H1 (cell line): ENCODE results near the gene CRX. TPM values are rescaled to one million over a fixed set of nuclear protein-coding genes. Genes with fewer than 3 reads are reported as not detected.
A peak's percentile ranks its signal among the peaks of the same experiment; 100 is the strongest.

Experiments used
- CTCF ChIA-PET: fragments of 300-600 bp; sonication (Branson Sonifier 250); formaldehyde crosslinking; loops from one replicate; lab custom pipeline; 2021; ENCODE audit not compliant: partially characterized antibody; lab: Charles Lee
- POLR2A ChIA-PET: fragments of 300-600 bp; sonication (Branson Sonifier 250); formaldehyde crosslinking; loops from one replicate; lab custom pipeline; 2021; ENCODE audit warnings: inconsistent platforms; ENCODE audit not compliant: partially characterized antibody; lab: Charles Lee
- DNase-seq, 2 experiments: peaks; one replicate each; pipeline versions ENCODE4 v3.0.0 to v3.0.0-alpha.2; 2010 to 2022; ENCODE audit warnings: low spot score in 2 of 2, low read depth in 1 of 2, mixed read lengths in 1 of 2
- FAIRE-seq: peaks from 2 replicates; lab custom pipeline; 2011; peaks lifted over from hg19 to GRCh38; lab: Jason Lieb, UNC
- H2AFZ ChIP-seq: 2 replicates; pipeline ENCODE4 v1.8.1; 2012; ENCODE audit warnings: low read length, inconsistent platforms
- H2AK5ac ChIP-seq: 2 replicates; pipeline ENCODE4 v1.6.1; 2013; ENCODE audit warnings: low read depth, low read length
- H2BK120ac ChIP-seq: replicated peaks from 2 replicates; pipeline ENCODE3; 2013; ENCODE audit warnings: low read depth, low read length, inconsistent platforms
- H2BK12ac ChIP-seq: 2 replicates; pipeline ENCODE4 v1.6.1; 2013; ENCODE audit warnings: low read depth, low read length
- H2BK15ac ChIP-seq: 2 replicates; pipeline ENCODE4 v1.6.1; 2013; ENCODE audit warnings: low read length
- H2BK20ac ChIP-seq: 2 replicates; pipeline ENCODE4 v1.6.1; 2013; ENCODE audit warnings: low read length
- H2BK5ac ChIP-seq: 2 replicates; pipeline ENCODE4 v1.6.1; 2013; ENCODE audit warnings: low read depth, low read length
- H3K14ac ChIP-seq: 2 replicates; pipeline ENCODE4 v1.6.1; 2013; ENCODE audit warnings: inconsistent platforms; ENCODE audit not compliant: insufficient read length
- H3K18ac ChIP-seq: 2 replicates; pipeline ENCODE4 v1.6.1; 2013; ENCODE audit warnings: low read length; ENCODE audit errors: extremely low read depth
- H3K23ac ChIP-seq: 2 replicates; pipeline ENCODE4 v1.6.1; 2013; ENCODE audit warnings: inconsistent platforms; ENCODE audit not compliant: insufficient read length
- H3K23me2 ChIP-seq: 2 replicates; pipeline ENCODE4 v1.6.1; 2013; ENCODE audit warnings: low read depth, low read length
- H3K27ac ChIP-seq: 2 replicates; pipeline ENCODE4 v1.6.1; 2011; ENCODE audit warnings: low read depth, low read length, inconsistent platforms
- H3K27me3 ChIP-seq, 4 experiments: replicated peaks in 1 of 4; 1 replicate in 1 of 4; 2 replicates in 3 of 4; pipeline versions ENCODE4 v1.6.1 to v1.8.1; 2011 to 2013; ENCODE audit warnings: low read length in 3 of 4, mild to moderate bottlenecking in 3 of 4, inconsistent platforms in 2 of 4, mixed read lengths in 2 of 4, moderate library complexity in 1 of 4; ENCODE audit not compliant: control insufficient read depth in 3 of 4, insufficient read depth in 3 of 4; ENCODE audit errors: extremely low read depth in 1 of 4
- H3K36me3 ChIP-seq, 4 experiments: 2 replicates each; pipeline versions ENCODE4 v1.6.1 to v1.8.1; 2011 to 2013; ENCODE audit warnings: mild to moderate bottlenecking in 4 of 4, low read length in 3 of 4, moderate library complexity in 2 of 4, control low read depth in 1 of 4, inconsistent platforms in 1 of 4; ENCODE audit not compliant: insufficient read depth in 4 of 4, control insufficient read depth in 2 of 4
- H3K4ac ChIP-seq: replicated peaks from 2 replicates; pipeline ENCODE3; 2013; ENCODE audit warnings: low read length, low read depth, mixed read lengths, inconsistent platforms; ENCODE audit not compliant: insufficient read length
- H3K4me1 ChIP-seq, 4 experiments: replicated peaks in 1 of 4; 1 replicate in 1 of 4; 2 replicates in 3 of 4; pipeline versions ENCODE4 v1.6.1 to v1.8.1; 2011 to 2013; ENCODE audit warnings: low read length in 3 of 4, inconsistent platforms in 2 of 4, mixed read lengths in 1 of 4; ENCODE audit not compliant: insufficient read depth in 4 of 4, control insufficient read depth in 3 of 4
- H3K4me2 ChIP-seq, 2 experiments: 2 replicates each; pipeline versions ENCODE4 v1.6.1 to v1.8.1; 2011 to 2013; ENCODE audit warnings: low read depth in 2 of 2, low read length in 2 of 2, control low read depth in 1 of 2, inconsistent platforms in 1 of 2, mild to moderate bottlenecking in 1 of 2; ENCODE audit not compliant: insufficient read depth in 1 of 2
- H3K4me3 ChIP-seq, 4 experiments: fragments of 200-600, 300-600 bp in 1 of 4; sonication (generic), shearing (Covaris generic), sonication (Bioruptor Twin) in 1 of 4; 2 replicates each; pipeline versions ENCODE4 v1.5.1 to v1.8.1; 2011 to 2016; ENCODE audit warnings: low read length in 4 of 4, low read depth in 3 of 4, control low read depth in 2 of 4, inconsistent platforms in 2 of 4, mild to moderate bottlenecking in 2 of 4, mixed read lengths in 1 of 4, moderate library complexity in 1 of 4; ENCODE audit not compliant: insufficient read depth in 2 of 4; ENCODE audit errors: extremely low read depth in 1 of 4
- H3K56ac ChIP-seq: replicated peaks from 2 replicates; pipeline ENCODE3; 2013; ENCODE audit warnings: low read depth, mild to moderate bottlenecking, mixed read lengths, low read length, inconsistent platforms; ENCODE audit not compliant: insufficient read length
- H3K79me1 ChIP-seq: 2 replicates; pipeline ENCODE4 v1.6.1; 2013; ENCODE audit warnings: low read depth, low read length, control low read depth
- H3K79me2 ChIP-seq, 2 experiments: 2 replicates each; pipeline versions ENCODE4 v1.6.1 to v1.8.1; 2012 to 2013; ENCODE audit warnings: low read length in 2 of 2, mild to moderate bottlenecking in 2 of 2, inconsistent platforms in 1 of 2; ENCODE audit not compliant: insufficient read depth in 2 of 2, control insufficient read depth in 1 of 2
- H3K9ac ChIP-seq, 4 experiments: replicated peaks in 1 of 4; 1 replicate in 1 of 4; 2 replicates in 3 of 4; pipeline versions ENCODE4 v1.6.1 to v1.8.1; 2011 to 2013; ENCODE audit warnings: low read depth in 3 of 4, low read length in 3 of 4, control low read depth in 2 of 4, mild to moderate bottlenecking in 2 of 4, moderate library complexity in 2 of 4, inconsistent platforms in 1 of 4; ENCODE audit errors: extremely low read depth in 1 of 4
- H3K9me3 ChIP-seq, 2 experiments: 2 replicates each; pipeline versions ENCODE4 v1.6.1 to v1.8.1; 2012 to 2013; ENCODE audit warnings: mild to moderate bottlenecking in 2 of 2, moderate library complexity in 2 of 2, control low read depth in 1 of 2, inconsistent platforms in 1 of 2, low read depth in 1 of 2, low read length in 1 of 2, mixed read lengths in 1 of 2; ENCODE audit not compliant: insufficient read depth in 2 of 2
- H4K20me1 ChIP-seq, 2 experiments: replicated peaks in 1 of 2; 2 replicates each; pipeline versions ENCODE3 to v1.8.1; 2011 to 2013; ENCODE audit warnings: inconsistent platforms in 2 of 2, low read length in 2 of 2, mild to moderate bottlenecking in 1 of 2; ENCODE audit not compliant: insufficient read depth in 2 of 2, control insufficient read depth in 1 of 2
- H4K5ac ChIP-seq: 2 replicates; pipeline ENCODE4 v1.6.1; 2013; ENCODE audit warnings: low read length, low read depth, mixed read lengths, inconsistent platforms; ENCODE audit not compliant: insufficient read length
- H4K8ac ChIP-seq: 2 replicates; pipeline ENCODE4 v1.8.0; 2013; ENCODE audit warnings: mild to moderate bottlenecking, moderate library complexity, low read length, inconsistent platforms; ENCODE audit not compliant: insufficient read depth; ENCODE audit errors: extremely low read depth
- H4K91ac ChIP-seq: replicated peaks from 2 replicates; pipeline ENCODE3; 2013; ENCODE audit warnings: low read length, mixed read lengths, inconsistent platforms; ENCODE audit not compliant: insufficient read length
- BACH1 ChIP-seq: IDR thresholded peaks from 2 replicates; pipeline ENCODE4 v1.6.1; 2012; ENCODE audit warnings: low read length, improper control_type of control experiment
- CBX8 ChIP-seq: fragments of 300-800, 300-1000 bp; sonication (generic); IDR thresholded peaks from 2 replicates; pipeline ENCODE4 v1.7.1; 2016; ENCODE audit warnings: low read depth, low read length, borderline replicate concordance
- CEBPB ChIP-seq: IDR thresholded peaks from 2 replicates; pipeline ENCODE4 v1.6.1; 2012; ENCODE audit warnings: low read depth, low read length
- CHD1 ChIP-seq: IDR thresholded peaks from 2 replicates; pipeline ENCODE4 v1.6.1; 2012; ENCODE audit warnings: low read depth, low read length, improper control_type of control experiment
- CREB1 ChIP-seq: IDR thresholded peaks from 2 replicates; pipeline ENCODE4 v1.6.1; 2012; ENCODE audit warnings: inconsistent platforms
- EGR1 ChIP-seq: IDR thresholded peaks from 2 replicates; pipeline ENCODE4 v1.6.1; 2011; ENCODE audit warnings: low read depth, low read length, borderline replicate concordance
- JUND ChIP-seq: IDR thresholded peaks from 2 replicates; pipeline ENCODE4 v1.6.1; 2011; ENCODE audit warnings: mild to moderate bottlenecking, improper control_type of control experiment, low read length
- MAFK ChIP-seq: IDR thresholded peaks from 2 replicates; pipeline ENCODE4 v1.6.1; 2012; ENCODE audit warnings: low read depth, mild to moderate bottlenecking, improper control_type of control experiment, low read length
- POU5F1 ChIP-seq: IDR thresholded peaks from 2 replicates; pipeline ENCODE4 v1.6.1; 2011; ENCODE audit warnings: low read depth, mild to moderate bottlenecking, low read length, moderate library complexity
- RAD21 ChIP-seq, 2 experiments: IDR thresholded peaks in 1 of 2; conservative IDR thresholded peaks in 1 of 2; 2 replicates each; pipeline ENCODE4 v1.6.1; 2011; ENCODE audit warnings: low read depth in 2 of 2, low read length in 2 of 2, improper control_type of control experiment in 1 of 2, inconsistent platforms in 1 of 2, mild to moderate bottlenecking in 1 of 2, moderate library complexity in 1 of 2
- SRF ChIP-seq: IDR thresholded peaks from 2 replicates; pipeline ENCODE4 v1.6.1; 2011; ENCODE audit warnings: mild to moderate bottlenecking, low read depth, low read length, moderate library complexity
- TBP ChIP-seq: IDR thresholded peaks from 2 replicates; pipeline ENCODE4 v1.6.1; 2011; ENCODE audit warnings: low read depth, low read length, improper control_type of control experiment
- TCF12 ChIP-seq: IDR thresholded peaks from 2 replicates; pipeline ENCODE4 v1.6.1; 2011; ENCODE audit warnings: low read depth, mild to moderate bottlenecking, low read length
- WGBS, 2 experiments: shearing (Covaris generic) in 1 of 2; methylation state at CpG; one replicate each; pipeline versions ENCODE4 v1.1.6 to v1.1.7; 2013 to 2015; ENCODE audit warnings: low lambda C conversion rate in 2 of 2, mixed read lengths in 2 of 2, inconsistent platforms in 1 of 2, low coverage in 1 of 2, missing lambda C conversion rate in 1 of 2; ENCODE audit not compliant: insufficient replicate concordance in 2 of 2, insufficient coverage in 1 of 2, insufficient read length in 1 of 2; ENCODE audit errors: extremely low coverage in 1 of 2, missing lambda C conversion rate in 1 of 2; 5-methylcytosine and 5-hydroxymethylcytosine counted together
- polyA plus RNA-seq, 7 experiments: library from polyadenylated mRNA; depleted of rRNA in 3 of 7; stranded (reverse) in 5 of 7; unstranded in 2 of 7; fragments of >200 nt in 5 of 7; fragments of 200-250 nt in 2 of 7; gene quantifications; 1 replicate in 5 of 7; 2 replicates in 1 of 7; 4 replicates in 1 of 7; pipeline versions ENCODE4 v1.2.1 to v1.2.3, GENCODE V29; 2011 to 2013; ENCODE audit warnings: missing spikeins in 2 of 7, mixed read lengths in 2 of 7
- total RNA-seq: library from RNA; stranded (reverse); fragmentation: NEBNext Ultra II Directional; extraction: Animal tissue kit (Norgen Biotek cat#: 25700); gene quantifications from 2 replicates; pipeline ENCODE4 v1.2.1, GENCODE V29; 2021
- TF ChIP-seq, protein P1 (sequence below): IDR thresholded peaks from 2 replicates; pipeline ENCODE4 v1.6.1; 2012; ENCODE audit warnings: inconsistent platforms

The CRX gene
- total and polyA plus RNA-seq, 2 of the 8 experiments (the other 6 are each of a cell fraction or from before 2014, with no cell fraction given): 0.08 TPM; not detected in 1

GRCh38 chr19:47860602-47861297 lies 39.0 kb downstream of the CRX start:
- POLR2A ChIA-PET: no interaction called here
- Histone ChIP-seq H3K18ac (peak overlapping the region; percentile 19), H3K79me2 (no peaks in the 10 kb centered on the region), H2BK20ac (peak overlapping the region; percentile 48; the same call in 1 of the 2 replicates), H3K9me3 (no peaks in the 10 kb centered on the region), H4K20me1 (no peaks in the 10 kb centered on the region), H3K4ac (no peak overlapping the region), H2AK5ac (no peak overlapping the region), H3K79me1 (no peaks in the 10 kb centered on the region), H4K91ac (no peak overlapping the region), H3K4me3 (no peak overlapping the region), H3K4me1 (peaks cover 0 to 5% (median 2%) of the 10 kb centered on the region in 4 experiments; a peak in 2 of 7 replicates), H3K36me3 (no peaks in the 10 kb centered on the region), H3K56ac (no peak overlapping the region), H3K23me2 (no peaks in the 10 kb centered on the region), H3K27me3 (no peaks in the 10 kb centered on the region), H3K14ac (no peak overlapping the region), H3K23ac (no peak overlapping the region), H2BK12ac (no peak overlapping the region), H2BK120ac (no peak overlapping the region), H3K4me2 (no peak overlapping the region), H2AFZ (no peak overlapping the region), H3K9ac (no peak overlapping the region), H4K8ac (no peak overlapping the region; the same call in 1 of the 2 replicates), H2BK5ac (no peak overlapping the region; the same call in 1 of the 2 replicates), H2BK15ac (no peak overlapping the region), H3K27ac (no peak overlapping the region), H4K5ac (no peak overlapping the region)
- DNase-seq (no peak), FAIRE-seq (no peak)
- CTCF ChIA-PET: interaction anchor here (0.5 to 1.8 kb wide), 2 partner anchors 23 to 425 kb away, joined by 4 to 6 read pairs; no protein-coding TSS in a partner anchor
- 95% methylated on average over 6 of the region's 34 CpGs; no CpG with 5 or more reads in 1 of the 2 experiments for WGBS, 2 experiments
- TF ChIP-seq, protein P1, sequence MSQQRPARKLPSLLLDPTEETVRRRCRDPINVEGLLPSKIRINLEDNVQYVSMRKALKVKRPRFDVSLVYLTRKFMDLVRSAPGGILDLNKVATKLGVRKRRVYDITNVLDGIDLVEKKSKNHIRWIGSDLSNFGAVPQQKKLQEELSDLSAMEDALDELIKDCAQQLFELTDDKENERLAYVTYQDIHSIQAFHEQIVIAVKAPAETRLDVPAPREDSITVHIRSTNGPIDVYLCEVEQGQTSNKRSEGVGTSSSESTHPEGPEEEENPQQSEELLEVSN: no peak
- no peak for TF ChIP-seq CEBPB
- no peak for TF ChIP-seq CHD1
- no peak for TF ChIP-seq CBX8
- TF ChIP-seq MAFK: no peak
- TF ChIP-seq JUND: no peak
- TF ChIP-seq TCF12: no peak
- no peak for TF ChIP-seq TBP
- TF ChIP-seq SRF: no peak
- no peak for TF ChIP-seq RAD21 (IDR thresholded peaks at IDR 0.05 in 1 of 2, conservative IDR thresholded peaks at IDR 0.05 in 1 of 2; ENCODE audit: low read depth in 2 of 2, low read length in 2 of 2)
- no peak for TF ChIP-seq BACH1
- TF ChIP-seq CREB1: no peak
- no peak for TF ChIP-seq POU5F1
- TF ChIP-seq EGR1: no peak
